Cardiac fibroblast (primary cell): ENCODE data around the gene CHD5.

Source experiments
- DNase-seq, 2 donors: peaks; one replicate each; pipeline versions ENCODE4 v3.0.0 to v3.0.0-alpha.2; 2010; ENCODE audit warnings: low read depth in 2 of 2
- H3K4me3 ChIP-seq, 2 donors: replicated peaks in 1 of 2; 1 replicate in 1 of 2; 2 replicates in 1 of 2; pipeline ENCODE4 v1.5.1; 2011; ENCODE audit warnings: low read depth in 2 of 2, low read length in 2 of 2, mild to moderate bottlenecking in 2 of 2, moderate library complexity in 1 of 2
- CTCF ChIP-seq: IDR thresholded peaks from one replicate; pipeline ENCODE4 v1.5.1; 2011; ENCODE audit warnings: low read depth, mild to moderate bottlenecking, low read length, inconsistent platforms

CHD5 gene

GRCh38 chr1:6162773-6163172, 17.3 kb downstream of the CHD5 start:
- peak; percentile 23 for TF ChIP-seq CTCF
- H3K4me3 ChIP-seq: no peak overlapping the region
- no peak for DNase-seq

GRCh38 chr1:6162341-6162740, 17.8 kb downstream of the CHD5 start:
- TF ChIP-seq CTCF: no peak
- no peak overlapping the region for H3K4me3 ChIP-seq

GRCh38 chr1:6158181-6158580, 21.9 kb downstream of the CHD5 start:
- TF ChIP-seq CTCF: no peak
- no peak overlapping the region for H3K4me3 ChIP-seq
- DNase-seq: no peak

More at GRCh38 chr1:6162341-6162740, 17.8 kb downstream of the CHD5 start:
- DNase-seq: no peak

GRCh38 chr1:6157528-6158174, 22.5 kb downstream of the CHD5 start:
- no peak overlapping the region for H3K4me3 ChIP-seq
- TF ChIP-seq CTCF: no peak
- peak in 1 of 2 donors; percentile 54 for DNase-seq

GRCh38 chr1:6157132-6157527, 23.0 kb downstream of the CHD5 start:
- no peak for DNase-seq
- no peak for TF ChIP-seq CTCF
- H3K4me3 ChIP-seq: no peak overlapping the region

GRCh38 chr1:6154525-6155319, 25.4 kb downstream of the CHD5 start:
- DNase-seq: no peak
- no peak overlapping the region for H3K4me3 ChIP-seq
- no peak for TF ChIP-seq CTCF
